ENCODE results near the gene RAB40B. TPM values are rescaled to one million over a fixed set of nuclear protein-coding genes. Genes with fewer than 3 reads are reported as not detected.
"Not testable (repeated sequence)": the region's sequence is repeated elsewhere in the genome, so short reads cannot be mapped to it uniquely, and the experiment has no call there.

The RAB40B gene, protein sequence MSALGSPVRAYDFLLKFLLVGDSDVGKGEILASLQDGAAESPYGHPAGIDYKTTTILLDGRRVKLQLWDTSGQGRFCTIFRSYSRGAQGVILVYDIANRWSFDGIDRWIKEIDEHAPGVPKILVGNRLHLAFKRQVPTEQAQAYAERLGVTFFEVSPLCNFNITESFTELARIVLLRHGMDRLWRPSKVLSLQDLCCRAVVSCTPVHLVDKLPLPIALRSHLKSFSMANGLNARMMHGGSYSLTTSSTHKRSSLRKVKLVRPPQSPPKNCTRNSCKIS
- 1 to 10 TPM; 1.6 to 2.0 TPM for total RNA-seq
- polyA plus RNA-seq (2013, experiment 1 of 2), result 2.7 TPM
- polyA plus RNA-seq (2013, experiment 2 of 2), result 4.9 TPM
- total RNA-seq, result 0.72 to 7.0 (median 3.4) reads per million in 172 experiments

GRCh38 chr17:82698065-82698973 is at the start of gene RAB40B:
TSS of gene RAB40B (minus strand) at chr17:82698698. CDS start at chr17:82698596, 102 bp downstream.
- Mint-ChIP-seq H3K9me3 (peaks cover 5% of the 10 kb centered on the region), H3K27me3 (no peaks in the 10 kb centered on the region), H3K4me1 (ENCODE audit: low read depth) (peaks cover 10% of the 10 kb centered on the region), H3K36me3 (ENCODE audit: low read depth) (peaks cover 7% of the 10 kb centered on the region), H3K4me3 (peak within 1 kb of the TSS; percentile 95), H3K27ac (peak within 1 kb of the TSS; percentile 21)
- peak; percentile 98 to 100 (median 99) for DNase-seq
- TF ChIP-seq, protein P1, sequence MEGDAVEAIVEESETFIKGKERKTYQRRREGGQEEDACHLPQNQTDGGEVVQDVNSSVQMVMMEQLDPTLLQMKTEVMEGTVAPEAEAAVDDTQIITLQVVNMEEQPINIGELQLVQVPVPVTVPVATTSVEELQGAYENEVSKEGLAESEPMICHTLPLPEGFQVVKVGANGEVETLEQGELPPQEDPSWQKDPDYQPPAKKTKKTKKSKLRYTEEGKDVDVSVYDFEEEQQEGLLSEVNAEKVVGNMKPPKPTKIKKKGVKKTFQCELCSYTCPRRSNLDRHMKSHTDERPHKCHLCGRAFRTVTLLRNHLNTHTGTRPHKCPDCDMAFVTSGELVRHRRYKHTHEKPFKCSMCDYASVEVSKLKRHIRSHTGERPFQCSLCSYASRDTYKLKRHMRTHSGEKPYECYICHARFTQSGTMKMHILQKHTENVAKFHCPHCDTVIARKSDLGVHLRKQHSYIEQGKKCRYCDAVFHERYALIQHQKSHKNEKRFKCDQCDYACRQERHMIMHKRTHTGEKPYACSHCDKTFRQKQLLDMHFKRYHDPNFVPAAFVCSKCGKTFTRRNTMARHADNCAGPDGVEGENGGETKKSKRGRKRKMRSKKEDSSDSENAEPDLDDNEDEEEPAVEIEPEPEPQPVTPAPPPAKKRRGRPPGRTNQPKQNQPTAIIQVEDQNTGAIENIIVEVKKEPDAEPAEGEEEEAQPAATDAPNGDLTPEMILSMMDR (IDR thresholded peaks at IDR 0.05), result no peak
- ChIA-PET CTCF (no interaction called here), POLR2A (no interaction called here)
- peak within 1 kb of the TSS; percentile 48 for H3K4me3 ChIP-seq (ENCODE audit: low read length)
- intact Hi-C loops (cut with DNase I, micrococcal nuclease), result loop anchor here (1.0 to 5.0 kb wide), 4 partner anchors 18 to 54 kb away; partner anchors contain the start of genes TBCD (in 2 of the 2), FN3KRP (in 1 of the 2) and WDR45B (in 1 of the 2)
- peak; percentile 97 for ATAC-seq (ENCODE audit: poor library complexity)
- peaks cover 7 to 25% of the 10 kb centered on the region in 2 experiments for H3K9me3 ChIP-seq (ENCODE audit: control insufficient read depth in 1 of 2, insufficient read depth in 1 of 2, low read length in 2 of 2)
- no peaks in the 10 kb centered on the region for H3K36me3 ChIP-seq (ENCODE audit: insufficient read depth, low read length)
- H3K27ac ChIP-seq (ENCODE audit: low read depth in 1 of 2, low read length in 2 of 2), result no peak within 1 kb of the TSS
- H3K27me3 ChIP-seq (ENCODE audit: control insufficient read depth in 1 of 2, insufficient read depth in 2 of 2, low read length in 2 of 2), result peaks cover 0 to 6% of the 10 kb centered on the region in 2 experiments
- H3K4me1 ChIP-seq (ENCODE audit: insufficient read depth, low read length), result peaks cover 18% of the 10 kb centered on the region

- peaks cover 0 to 24% of the 10 kb centered on the region in 2 experiments for H3K9me3 ChIP-seq (ENCODE audit: control insufficient read depth in 1 of 2, insufficient read depth in 1 of 2, low read length in 2 of 2)
- ATAC-seq (ENCODE audit: poor library complexity) (no peak), DNase-seq (no peak)
- no peaks in the 10 kb centered on the region for H3K27me3 ChIP-seq (ENCODE audit: control insufficient read depth in 1 of 2, insufficient read depth in 2 of 2, low read length in 2 of 2)
- H3K36me3 ChIP-seq (ENCODE audit: insufficient read depth, low read length), result peaks cover 2% of the 10 kb centered on the region
- H3K9me3 Mint-ChIP-seq, result peaks cover 2% of the 10 kb centered on the region
- TF ChIP-seq, protein P1 (IDR thresholded peaks at IDR 0.05), result no peak
- no peaks in the 10 kb centered on the region for H3K27me3 Mint-ChIP-seq
- H3K27ac ChIP-seq (ENCODE audit: low read depth in 1 of 2, low read length in 2 of 2), result no peak overlapping the region
- H3K36me3 Mint-ChIP-seq (ENCODE audit: low read depth), result peaks cover 23% of the 10 kb centered on the region
- no peak overlapping the region for H3K4me3 ChIP-seq (ENCODE audit: low read length)
- H3K27ac Mint-ChIP-seq, result no peak overlapping the region
- no peaks in the 10 kb centered on the region for H3K4me1 Mint-ChIP-seq (ENCODE audit: low read depth)
- intact Hi-C loops (cut with DNase I, micrococcal nuclease), result no loop called here
- CTCF ChIA-PET, result no interaction called here
- H3K4me1 ChIP-seq (ENCODE audit: insufficient read depth, low read length), result peaks cover 3% of the 10 kb centered on the region
- POLR2A ChIA-PET, result no interaction called here
- H3K4me3 Mint-ChIP-seq, result no peak overlapping the region
Observed at GRCh38 chr17:82745524-82745923, 47.0 kb upstream of the RAB40B start.

DNA sequence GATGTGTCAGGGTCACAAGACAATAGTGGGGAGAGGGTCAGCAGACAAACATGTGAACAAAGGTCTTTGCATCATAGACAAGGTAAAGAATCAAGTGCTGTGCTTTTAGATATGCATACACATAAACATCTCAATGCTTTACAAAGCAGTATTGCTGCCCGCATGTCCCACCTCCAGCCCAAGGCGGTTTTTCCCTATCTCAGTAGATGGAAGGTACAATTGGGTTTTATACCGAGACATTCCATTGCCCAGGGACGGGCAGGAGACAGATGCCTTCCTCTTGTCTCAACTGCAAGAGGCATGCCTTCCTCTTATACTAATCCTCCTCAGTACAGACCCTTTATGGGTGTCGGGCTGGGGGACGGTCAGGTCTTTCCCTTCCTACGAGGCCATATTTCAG is 46.2 kb upstream of the RAB40B start:
- POLR2A ChIA-PET; H3K36me3 ChIP-seq (ENCODE audit: insufficient read depth, low read length); H3K27me3 ChIP-seq (ENCODE audit: control insufficient read depth in 1 of 2, insufficient read depth in 2 of 2, low read length in 2 of 2); ATAC-seq (ENCODE audit: poor library complexity); H3K4me1 ChIP-seq (ENCODE audit: insufficient read depth, low read length); CTCF ChIA-PET; H3K27ac ChIP-seq (ENCODE audit: low read depth in 1 of 2, low read length in 2 of 2); DNase-seq; H3K4me3 ChIP-seq (ENCODE audit: low read length); H3K27ac Mint-ChIP-seq; H3K4me3 Mint-ChIP-seq; H3K4me1 Mint-ChIP-seq (ENCODE audit: low read depth); H3K9me3 Mint-ChIP-seq; intact Hi-C loops (cut with DNase I, micrococcal nuclease); H3K27me3 Mint-ChIP-seq: not testable (repeated sequence)
- peaks cover 0 to 24% of the 10 kb centered on the region in 2 experiments for H3K9me3 ChIP-seq (ENCODE audit: control insufficient read depth in 1 of 2, insufficient read depth in 1 of 2, low read length in 2 of 2)
- peaks cover 30% of the 10 kb centered on the region for H3K36me3 Mint-ChIP-seq (ENCODE audit: low read depth)
